Motor neuron (in vitro differentiated cells): ENCODE data around the gene ATF2. TPM values are rescaled to one million over a fixed set of nuclear protein-coding genes. Genes with fewer than 3 reads are reported as not detected.

Source experiments
- ATAC-seq, 8 experiments: fragments of 200-7000 bp; cut with Tn5 transposase; replicated peaks in 6 of 8; 2 replicates each; pipeline ENCODE4 v1.8.0; 2021; ENCODE audit warnings: mild to moderate bottlenecking in 8 of 8, moderate library complexity in 8 of 8
- H3K27ac ChIP-seq, 2 donors: fragments of 250-450 bp; sonication (Bioruptor Pico); 2 replicates each; pipeline ENCODE4 v1.9.0; 2021; ENCODE audit warnings: antibody characterized with exemption in 2 of 2, mild to moderate bottlenecking in 2 of 2, moderate library complexity in 1 of 2
- H3K4me1 ChIP-seq, 2 donors: fragments of 250-450 bp; sonication (Bioruptor Pico); replicated peaks in 1 of 2; 2 replicates each; pipeline ENCODE4 v1.6.1; 2021; ENCODE audit warnings: antibody characterized with exemption in 2 of 2, mild to moderate bottlenecking in 2 of 2, moderate library complexity in 1 of 2
- H3K4me3 ChIP-seq, 5 donors: fragments of 250-450 bp; sonication (Bioruptor Pico); 2 replicates each; pipeline ENCODE4 v1.9.0; 2021; ENCODE audit warnings: antibody characterized with exemption in 5 of 5, mild to moderate bottlenecking in 5 of 5, moderate library complexity in 4 of 5
- WGBS, 10 experiments: fragments of 450-650 bp; shearing (Covaris generic); methylation state at CpG; one replicate each; pipeline ENCODE4 v1.0.0; 2022; 5-methylcytosine and 5-hydroxymethylcytosine counted together
- in situ Hi-C, 9 experiments: fragments of 400-800 bp; cut with MboI; loops; one replicate each; pipeline ENCODE4 v1.15.0; 2021; ENCODE audit warnings: low sequenced_read_pairs in 9 of 9, low pct_unique_long_range_greater_than_20kb in 2 of 9; ENCODE audit not compliant: unreplicated experiment in 9 of 9
- total RNA-seq, 8 experiments: library from RNA; unstranded; fragments of 300-600 nt; gene quantifications; 2 replicates each; pipeline versions ENCODE4 v1.2.3 to v1.2.4, GENCODE V29; 2022

ATF2 gene
- total RNA-seq, 8 experiments from 2014 or later: 29.9 to 73.5 (median 63.4) TPM

GRCh38 chr2:175057078-175057685 is 110.8 kb downstream of the ATF2 start:
- ATAC-seq: peak in 1 of 8 experiments; percentile 42
- H3K27ac ChIP-seq: no peak overlapping the region
- H3K4me1 ChIP-seq: no peaks in the 10 kb centered on the region
- no peak overlapping the region for H3K4me3 ChIP-seq
- in situ Hi-C loops: no loop called here
- WGBS, 10 experiments: 70 to 100% (median 85%) methylated on average over 1 to 5 of the region's 5 CpGs; no CpG with 5 or more reads in 2 of the 10 experiments

GRCh38 chr2:175055993-175056392 is 112.0 kb downstream of the ATF2 start:
- Histone ChIP-seq H3K4me1 (no peaks in the 10 kb centered on the region), H3K4me3 (no peak overlapping the region), H3K27ac (no peak overlapping the region)
- in situ Hi-C loops: no loop called here
- ATAC-seq: no peak

GRCh38 chr2:175054340-175054739 is 113.7 kb downstream of the ATF2 start:
- 75 to 100% (median 93%) methylated on average over 1 to 4 of the region's 4 CpGs; no CpG with 5 or more reads in 1 of the 10 experiments for WGBS, 10 experiments
- in situ Hi-C loops: no loop called here

GRCh38 chr2:175049661-175050060 is 118.3 kb downstream of the ATF2 start:
- no peak for ATAC-seq
- H3K4me3 ChIP-seq: no peak overlapping the region
- H3K27ac ChIP-seq: no peak overlapping the region
- H3K4me1 ChIP-seq: no peaks in the 10 kb centered on the region
- in situ Hi-C loops: loop anchor here in 1 of 9 experiments (25.0 kb wide), 1 partner anchor 238 kb away; no protein-coding TSS in a partner anchor

More at GRCh38 chr2:175054340-175054739, 113.7 kb downstream of the ATF2 start:
- Histone ChIP-seq H3K4me3 (no peak overlapping the region), H3K27ac (no peak overlapping the region), H3K4me1 (no peaks in the 10 kb centered on the region)
- ATAC-seq: no peak

- ATAC-seq: no peak
- in situ Hi-C loops: loop anchor here in 1 of 9 experiments (25.0 kb wide), 1 partner anchor 239 kb away; no protein-coding TSS in a partner anchor
- Histone ChIP-seq H3K4me1 (no peaks in the 10 kb centered on the region), H3K27ac (no peak overlapping the region), H3K4me3 (no peak overlapping the region)
- WGBS, 10 experiments: 80 to 100% (median 96%) methylated on average over 2 of the region's 2 CpGs
These were observed 119.7 kb downstream of the ATF2 start for GRCh38 chr2:175048275-175048674.

- ATAC-seq: no peak
- WGBS, 10 experiments: 60 to 100% (median 100%) methylated on average over 1 to 2 of the region's 3 CpGs; no CpG with 5 or more reads in 3 of the 10 experiments
- in situ Hi-C loops: loop anchor here in 1 of 9 experiments (25.0 kb wide), 1 partner anchor 248 kb away; no protein-coding TSS in a partner anchor
- Histone ChIP-seq H3K4me3 (no peak overlapping the region), H3K27ac (no peak overlapping the region), H3K4me1 (peaks cover 0 to 2% of the 10 kb centered on the region in 2 donors)
These were observed 128.5 kb downstream of the ATF2 start for GRCh38 chr2:175039490-175039889.

- in situ Hi-C loops: loop anchor here in 1 of 9 experiments (25.0 kb wide), 1 partner anchor 248 kb away; no protein-coding TSS in a partner anchor
- peaks cover 0 to 2% of the 10 kb centered on the region in 2 donors for H3K4me1 ChIP-seq
- H3K27ac ChIP-seq: no peak overlapping the region
- 60 to 100% (median 87%) methylated on average over 1 to 5 of the region's 5 CpGs; no CpG with 5 or more reads in 2 of the 10 experiments for WGBS, 10 experiments
- H3K4me3 ChIP-seq: no peak overlapping the region
- no peak for ATAC-seq
These were observed 129.0 kb downstream of the ATF2 start for GRCh38 chr2:175039031-175039430.

GRCh38 chr2:175037941-175038340 is 130.1 kb downstream of the ATF2 start:
- in situ Hi-C loops: loop anchor here in 1 of 9 experiments (25.0 kb wide), 1 partner anchor 249 kb away; no protein-coding TSS in a partner anchor
- no peak overlapping the region for H3K27ac ChIP-seq
- ATAC-seq: no peak
- no CpG with 5 or more reads among the region's 2 CpGs for WGBS, 10 experiments
- H3K4me3 ChIP-seq: no peak overlapping the region
- peaks cover 0 to 2% of the 10 kb centered on the region in 2 donors for H3K4me1 ChIP-seq

- in situ Hi-C loops: loop anchor here in 1 of 9 experiments (25.0 kb wide), 1 partner anchor 251 kb away; no protein-coding TSS in a partner anchor
- H3K27ac ChIP-seq: no peak overlapping the region
- no peak for ATAC-seq
- peaks cover 0 to 2% of the 10 kb centered on the region in 2 donors for H3K4me1 ChIP-seq
- H3K4me3 ChIP-seq: no peak overlapping the region
- WGBS, 10 experiments: 50 to 100% (median 78%) methylated on average over 2 to 5 of the region's 5 CpGs
These were observed 131.4 kb downstream of the ATF2 start for GRCh38 chr2:175036582-175037018.

- Histone ChIP-seq H3K27ac (no peak overlapping the region), H3K4me3 (no peak overlapping the region), H3K4me1 (peaks cover 0 to 2% of the 10 kb centered on the region in 2 donors)
- ATAC-seq: no peak
- WGBS, 10 experiments: 42 to 83% (median 60%) methylated on average over 1 to 3 of the region's 3 CpGs; no CpG with 5 or more reads in 1 of the 10 experiments
- in situ Hi-C loops: loop anchor here in 1 of 9 experiments (25.0 kb wide), 1 partner anchor 251 kb away; no protein-coding TSS in a partner anchor
These were observed 132.2 kb downstream of the ATF2 start for GRCh38 chr2:175035806-175036205.

- 0 to 100% (median 93%) methylated on average over 1 to 3 of the region's 3 CpGs; no CpG with 5 or more reads in 2 of the 10 experiments for WGBS, 10 experiments
- in situ Hi-C loops: loop anchor here in 1 of 9 experiments (25.0 kb wide), 1 partner anchor 253 kb away; no protein-coding TSS in a partner anchor
These were observed 133.3 kb downstream of the ATF2 start for GRCh38 chr2:175034716-175035115.

GRCh38 chr2:175030380-175031271 is 137.4 kb downstream of the ATF2 start:
- ATAC-seq: peak in 7 of 8 experiments; percentile 51 to 96 (median 83)
- Histone ChIP-seq H3K27ac (no peak overlapping the region), H3K4me1 (no peaks in the 10 kb centered on the region), H3K4me3 (no peak overlapping the region)
- WGBS, 10 experiments: 40 to 100% (median 70%) methylated on average over 1 to 5 of the region's 5 CpGs; no CpG with 5 or more reads in 1 of the 10 experiments
- in situ Hi-C loops: loop anchor here in 1 of 9 experiments (25.0 kb wide), 1 partner anchor 257 kb away; no protein-coding TSS in a partner anchor

More at GRCh38 chr2:175034716-175035115, 133.3 kb downstream of the ATF2 start:
- H3K4me3 ChIP-seq: no peak overlapping the region
- peaks cover 0 to 2% of the 10 kb centered on the region in 2 donors for H3K4me1 ChIP-seq
- no peak overlapping the region for H3K27ac ChIP-seq
- ATAC-seq: no peak
